ENCODE data around the gene TMEM164. TPM values are rescaled to one million over a fixed set of nuclear protein-coding genes. Genes with fewer than 3 reads are reported as not detected.
A peak's percentile ranks its signal among the peaks of the same experiment; 100 is the strongest.

Gene TMEM164
- total RNA-seq, 2 donors from 2014 or later, result 45.5 to 445 TPM

- Histone ChIP-seq H3K36me3 (no peaks in the 10 kb centered on the region), H3K9me3 (no peaks in the 10 kb centered on the region), H3K4me1 (replicated peaks) (no peaks in the 10 kb centered on the region), H3K4me3 (no peak overlapping the region), H3K27me3 (replicated peaks; ENCODE audit: insufficient read depth) (no peaks in the 10 kb centered on the region), H3K27ac (no peak overlapping the region)
- DNase-seq (ENCODE audit: low spot score), result no peak
- TF ChIP-seq CTCF (IDR thresholded peaks at IDR 0.05), result no peak
- no peak for TF ChIP-seq POLR2A (IDR thresholded peaks at IDR 0.05)
- no peak for TF ChIP-seq POLR2AphosphoS5 (IDR thresholded peaks at IDR 0.05)
- WGBS, result 32% methylated on average over 6 of the region's 6 CpGs
- intact Hi-C loops (cut with DNase I), result loop anchor here (10.0 kb wide), 1 partner anchor 229 kb away; no protein-coding TSS in a partner anchor
These were observed 140.7 kb downstream of the TMEM164 start for GRCh38 chrX:110143454-110144210.

- Histone ChIP-seq H3K4me3 (no peak overlapping the region), H3K4me1 (replicated peaks) (no peaks in the 10 kb centered on the region), H3K27ac (no peak overlapping the region), H3K36me3 (no peaks in the 10 kb centered on the region), H3K9me3 (no peaks in the 10 kb centered on the region), H3K27me3 (replicated peaks; ENCODE audit: insufficient read depth) (no peaks in the 10 kb centered on the region)
- no peak for TF ChIP-seq POLR2A (IDR thresholded peaks at IDR 0.05)
- TF ChIP-seq CTCF (IDR thresholded peaks at IDR 0.05), result no peak
- no peak for TF ChIP-seq POLR2AphosphoS5 (IDR thresholded peaks at IDR 0.05)
- no peak for DNase-seq (ENCODE audit: low spot score)
- intact Hi-C loops (cut with DNase I), result loop anchor here (10.0 kb wide), 1 partner anchor 231 kb away; no protein-coding TSS in a partner anchor
These were observed 142.4 kb downstream of the TMEM164 start for GRCh38 chrX:110145311-110145710.

GRCh38 chrX:110145854-110146253 lies 142.9 kb downstream of the TMEM164 start:
- H3K27ac ChIP-seq, result no peak overlapping the region
- no peaks in the 10 kb centered on the region for H3K4me1 ChIP-seq (replicated peaks)
- no peak for TF ChIP-seq POLR2A (IDR thresholded peaks at IDR 0.05)
- TF ChIP-seq CTCF (IDR thresholded peaks at IDR 0.05), result peak in 3 of 4 experiments; percentile 13 to 42 (median 28)
- TF ChIP-seq POLR2AphosphoS5 (IDR thresholded peaks at IDR 0.05), result no peak
- intact Hi-C loops (cut with DNase I), result loop anchor here (10.0 kb wide), 1 partner anchor 231 kb away; no protein-coding TSS in a partner anchor
- 20% methylated on average over 4 of the region's 4 CpGs for WGBS
- H3K27me3 ChIP-seq (replicated peaks; ENCODE audit: insufficient read depth), result no peaks in the 10 kb centered on the region
- DNase-seq (ENCODE audit: low spot score), result no peak
- no peaks in the 10 kb centered on the region for H3K36me3 ChIP-seq
- no peak overlapping the region for H3K4me3 ChIP-seq
- H3K9me3 ChIP-seq, result no peaks in the 10 kb centered on the region

- H3K36me3 ChIP-seq, result no peaks in the 10 kb centered on the region
These were observed 143.6 kb downstream of the TMEM164 start for GRCh38 chrX:110146521-110146920.

More at GRCh38 chrX:110146521-110146920, 143.6 kb downstream of the TMEM164 start:
- TF ChIP-seq POLR2AphosphoS5 (IDR thresholded peaks at IDR 0.05) (no peak), CTCF (IDR thresholded peaks at IDR 0.05) (peak; percentile 18 to 62 (median 58))
- no peak overlapping the region for H3K27ac ChIP-seq
- H3K9me3 ChIP-seq, result no peaks in the 10 kb centered on the region
- 22% methylated on average over 2 of the region's 2 CpGs for WGBS
- H3K4me3 ChIP-seq, result no peak overlapping the region
- DNase-seq (ENCODE audit: low spot score), result peak; percentile 8
- intact Hi-C loops (cut with DNase I), result loop anchor here (10.0 kb wide), 1 partner anchor 232 kb away; no protein-coding TSS in a partner anchor
- no peaks in the 10 kb centered on the region for H3K4me1 ChIP-seq (replicated peaks)
- H3K27me3 ChIP-seq (replicated peaks; ENCODE audit: insufficient read depth), result no peaks in the 10 kb centered on the region
